ENCODE data around the gene CKM. TPM values are rescaled to one million over a fixed set of nuclear protein-coding genes. Genes with fewer than 3 reads are reported as not detected.

CKM gene
- total and polyA plus RNA-seq, 2 donors (not counting 3 experiments of a cell fraction or from before 2014, with no cell fraction given), result not detected

DNA sequence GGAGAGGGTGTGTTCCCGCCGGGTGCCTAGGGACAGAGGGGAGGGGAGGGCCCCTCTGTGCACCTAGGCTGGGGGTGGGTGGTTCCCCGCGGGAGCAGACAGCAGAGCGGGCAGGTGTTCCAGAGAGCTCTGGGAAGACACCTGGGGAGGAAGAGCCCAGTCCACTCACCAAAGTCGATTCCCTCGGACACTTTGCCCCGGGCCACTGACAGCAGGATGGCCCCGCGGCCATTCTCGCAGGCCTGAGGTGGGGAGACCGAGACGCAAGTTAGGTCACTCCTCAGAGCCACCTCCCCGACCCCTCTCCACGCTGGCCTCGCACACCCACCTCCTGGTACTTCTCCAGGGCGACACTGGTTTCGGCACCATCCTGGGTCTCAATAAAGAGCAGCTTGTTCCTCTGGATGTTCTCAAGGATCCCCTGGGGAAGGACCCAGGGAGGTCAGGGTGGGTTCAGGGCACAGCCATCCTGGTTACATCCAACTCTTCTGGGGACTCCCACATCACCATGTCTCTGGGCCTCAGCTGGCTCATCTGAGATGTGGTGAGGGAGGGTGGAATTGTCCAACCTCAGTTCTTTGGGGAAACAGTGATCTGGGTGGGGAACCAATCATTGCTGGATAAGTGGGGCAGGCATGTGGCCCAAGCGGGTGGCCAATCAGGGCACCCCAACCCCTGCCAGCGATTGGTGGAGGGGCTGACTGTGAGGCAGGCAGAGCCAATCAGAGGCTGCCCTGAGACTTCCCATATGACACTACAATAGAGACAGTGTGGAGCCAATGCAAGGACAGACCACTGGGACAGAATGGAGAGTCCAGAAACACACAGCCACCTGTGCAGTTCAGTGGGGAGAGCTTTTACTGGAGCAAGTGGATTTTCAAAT, 30.5 kb upstream of the CKM start:
- CTCF ChIA-PET, result no interaction called here
- dilution Hi-C loops (cut with MboI; ENCODE audit: extremely low pct_ligation_motif_present, low sequenced_read_pairs), result no loop called here
- no peak for DNase-seq (ENCODE audit: low read depth, low spot score)
- no peak overlapping the region for H3K4me2 ChIP-seq (ENCODE audit: insufficient read depth, low read length)
- no peaks in the 10 kb centered on the region for H3K79me2 ChIP-seq (ENCODE audit: control insufficient read depth, insufficient read depth, low read length)
- H3K27ac ChIP-seq (ENCODE audit: insufficient read depth, low read depth, low read length), result no peak overlapping the region
- TF ChIP-seq POLR2A (IDR thresholded peaks at IDR 0.05; ENCODE audit: low read depth, low read length), result no peak
- no peak for TF ChIP-seq GATA2 (IDR thresholded peaks at IDR 0.05; ENCODE audit: insufficient read depth, insufficient read length, low read depth, low read length)
- TF ChIP-seq, protein P1, sequence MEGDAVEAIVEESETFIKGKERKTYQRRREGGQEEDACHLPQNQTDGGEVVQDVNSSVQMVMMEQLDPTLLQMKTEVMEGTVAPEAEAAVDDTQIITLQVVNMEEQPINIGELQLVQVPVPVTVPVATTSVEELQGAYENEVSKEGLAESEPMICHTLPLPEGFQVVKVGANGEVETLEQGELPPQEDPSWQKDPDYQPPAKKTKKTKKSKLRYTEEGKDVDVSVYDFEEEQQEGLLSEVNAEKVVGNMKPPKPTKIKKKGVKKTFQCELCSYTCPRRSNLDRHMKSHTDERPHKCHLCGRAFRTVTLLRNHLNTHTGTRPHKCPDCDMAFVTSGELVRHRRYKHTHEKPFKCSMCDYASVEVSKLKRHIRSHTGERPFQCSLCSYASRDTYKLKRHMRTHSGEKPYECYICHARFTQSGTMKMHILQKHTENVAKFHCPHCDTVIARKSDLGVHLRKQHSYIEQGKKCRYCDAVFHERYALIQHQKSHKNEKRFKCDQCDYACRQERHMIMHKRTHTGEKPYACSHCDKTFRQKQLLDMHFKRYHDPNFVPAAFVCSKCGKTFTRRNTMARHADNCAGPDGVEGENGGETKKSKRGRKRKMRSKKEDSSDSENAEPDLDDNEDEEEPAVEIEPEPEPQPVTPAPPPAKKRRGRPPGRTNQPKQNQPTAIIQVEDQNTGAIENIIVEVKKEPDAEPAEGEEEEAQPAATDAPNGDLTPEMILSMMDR (IDR thresholded peaks at IDR 0.05; ENCODE audit: extremely low read depth in 1 of 2, insufficient read depth in 1 of 2, low read depth in 1 of 2, low read length in 2 of 2), result no peak
- no peak for TF ChIP-seq MYC (IDR thresholded peaks at IDR 0.05; ENCODE audit: low read depth, low read length)
- no peak for TF ChIP-seq POLR2AphosphoS5 (IDR thresholded peaks at IDR 0.05; ENCODE audit: insufficient read depth, low read depth, low read length)
- no peak for TF ChIP-seq EZH2 (IDR thresholded peaks at IDR 0.05; ENCODE audit: borderline replicate concordance, low read depth, low read length, severe bottlenecking)
- TF ChIP-seq, protein P2, sequence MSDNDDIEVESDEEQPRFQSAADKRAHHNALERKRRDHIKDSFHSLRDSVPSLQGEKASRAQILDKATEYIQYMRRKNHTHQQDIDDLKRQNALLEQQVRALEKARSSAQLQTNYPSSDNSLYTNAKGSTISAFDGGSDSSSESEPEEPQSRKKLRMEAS (IDR thresholded peaks at IDR 0.05; ENCODE audit: insufficient read depth, insufficient read length), result no peak
- no peak for TF ChIP-seq JUN (IDR thresholded peaks at IDR 0.05; ENCODE audit: borderline replicate concordance, insufficient read depth, insufficient read length, low read depth)
- TF ChIP-seq FOS (IDR thresholded peaks at IDR 0.05; ENCODE audit: borderline replicate concordance, insufficient read depth, low read length), result no peak
- no peak for FAIRE-seq
- H3K27me3 ChIP-seq (ENCODE audit: control insufficient read depth in 2 of 2, insufficient read depth in 2 of 2, low read length in 2 of 2), result no peaks in the 10 kb centered on the region
- intact Hi-C loops (cut with micrococcal nuclease), result no loop called here
- no TSS peak for BruUV-seq (replicated peaks)
- H3K9me3 ChIP-seq (replicated peaks; ENCODE audit: control insufficient read depth, insufficient read depth, low read length), result no peaks in the 10 kb centered on the region
- H3K4me3 ChIP-seq (replicated peaks in 1 of 3; ENCODE audit: insufficient read depth in 1 of 3, low read depth in 1 of 3, low read length in 3 of 3), result no peak overlapping the region
- no peak overlapping the region for H2AFZ ChIP-seq (ENCODE audit: low read depth, low read length)
- no peaks in the 10 kb centered on the region for H3K4me1 ChIP-seq (ENCODE audit: control insufficient read depth, extremely low read depth, insufficient read depth, low read length)
- H3K9ac ChIP-seq (replicated peaks; ENCODE audit: extremely low read depth, insufficient read depth, low read length), result no peak overlapping the region
- no peaks in the 10 kb centered on the region for H4K20me1 ChIP-seq (replicated peaks; ENCODE audit: control insufficient read depth, extremely low read depth, insufficient read depth, low read length)
- H3K9me1 ChIP-seq (replicated peaks; ENCODE audit: control insufficient read depth, extremely low read depth, insufficient read depth, low read length), result no peaks in the 10 kb centered on the region
- POLR2A ChIA-PET, result no interaction called here
- peaks cover 7 to 42% of the 10 kb centered on the region in 2 experiments for H3K36me3 ChIP-seq (ENCODE audit: control insufficient read depth in 2 of 2, extremely low read depth in 1 of 2, insufficient read depth in 2 of 2, low read length in 2 of 2)
